Pancreas (tissue), 10 donors: ENCODE measurements around the gene SERPINB2. TPM values are rescaled to one million over a fixed set of nuclear protein-coding genes. Genes with fewer than 3 reads are reported as not detected.
A peak's percentile ranks its signal among the peaks of the same experiment; 100 is the strongest.
"Not testable (repeated sequence)": the region's sequence is repeated elsewhere in the genome, so short reads cannot be mapped to it uniquely, and the experiment has no call there.

Source experiments
- ATAC-seq, 4 donors: fragments of 200-7000 bp; cut with Tn5 transposase; one replicate each; pipeline versions ENCODE4 v1.8.0 to v1.9.1; 2020; ENCODE audit warnings: mild to moderate bottlenecking in 4 of 4, moderate library complexity in 4 of 4
- DNase-seq, 6 donors: peaks; one replicate each; pipeline ENCODE4 v3.0.0-alpha.2; 2020
- FAIRE-seq: peaks from 2 replicates; lab custom pipeline; 2012; peaks lifted over from hg19 to GRCh38; lab: Jason Lieb, UNC
- H3K27ac ChIP-seq, 4 donors: fragments of 200-600 bp; sonication (generic); 1 replicate in 3 of 4; 2 replicates in 1 of 4; pipeline versions ENCODE4 v1.5.0 to v1.8.0; 2020
- H3K27me3 ChIP-seq, 4 donors: fragments of 200-600 bp; one replicate each; pipeline ENCODE4 v1.8.0; 2021
- H3K36me3 ChIP-seq, 3 donors: fragments of 200-600 bp; sonication (generic) in 1 of 3; one replicate each; pipeline versions ENCODE4 v1.5.0 to v1.8.0; 2020 to 2021
- H3K4me1 ChIP-seq, 3 donors: fragments of 200-600 bp; one replicate each; pipeline ENCODE4 v1.8.0; 2021
- H3K4me3 ChIP-seq, 4 donors: fragments of 200-600 bp; sonication (generic) in 2 of 4; one replicate each; pipeline versions ENCODE4 v1.5.0 to v1.8.0; 2020 to 2021
- H3K9me3 ChIP-seq, 4 donors: fragments of 200-600 bp; one replicate each; pipeline ENCODE4 v1.8.0; 2021
- WGBS, 2 donors: extraction: QIAGEN DNeasy Blood & Tissue Kit; methylation state at CpG; one replicate each; pipeline ENCODE4 v1.1.7; 2013; 5-methylcytosine and 5-hydroxymethylcytosine counted together
- intact Hi-C, 3 donors: fragments of 100-400 bp; cut with DNase I; formaldehyde crosslinking; loops; one replicate each; pipeline versions ENCODE4 v1.11.1 to v1.14.2; 2022
- polyA plus RNA-seq, 2 donors: library from polyadenylated mRNA; stranded (reverse); fragments of 200-250 nt; gene quantifications; one replicate each; pipeline ENCODE4 v1.2.3, GENCODE V29; 2013
- total RNA-seq, 6 donors: library from RNA; stranded (reverse); fragmentation: NEBNext Ultra II Directional in 4 of 6; extraction: Animal tissue kit (Norgen Biotek cat#: 25700) in 4 of 6; gene quantifications; one replicate each; pipeline versions ENCODE4 v1.2.1 to v1.2.4, GENCODE V29; 2021 to 2023
- TF ChIP-seq, protein P1 (sequence below), 4 donors: fragments of 200-600 bp; sonication (generic) in 3 of 4; IDR thresholded peaks; one replicate each; pipeline versions ENCODE4 v1.5.0 to v1.8.0; 2021; ENCODE audit warnings: antibody characterized with exemption in 4 of 4
- donor health status: healthy with polysubstance abuse.
- donor health status: DM: no; HTN: no; CAD: no; lungs with moderate emphysema.
- donor health status: DM: no; HTN: no; CAD: no.
- donor health status: control.
- donor health status: control.
- donor health status: Bipolar disorder and iron deficiency.
- donor health status: DM: yes; HTN: yes; CAD: no.
- donor health status: DM: no; HTN: no; CAD: no.
- donor health status: DM: no; HTN: no; CAD: no.
- donor health status: DM: yes; HTN: yes; CAD: no.

SERPINB2 gene
- total and polyA plus RNA-seq, 8 donors = 0.22 to 9.7 (median 0.46) TPM; not detected in 1

DNA sequence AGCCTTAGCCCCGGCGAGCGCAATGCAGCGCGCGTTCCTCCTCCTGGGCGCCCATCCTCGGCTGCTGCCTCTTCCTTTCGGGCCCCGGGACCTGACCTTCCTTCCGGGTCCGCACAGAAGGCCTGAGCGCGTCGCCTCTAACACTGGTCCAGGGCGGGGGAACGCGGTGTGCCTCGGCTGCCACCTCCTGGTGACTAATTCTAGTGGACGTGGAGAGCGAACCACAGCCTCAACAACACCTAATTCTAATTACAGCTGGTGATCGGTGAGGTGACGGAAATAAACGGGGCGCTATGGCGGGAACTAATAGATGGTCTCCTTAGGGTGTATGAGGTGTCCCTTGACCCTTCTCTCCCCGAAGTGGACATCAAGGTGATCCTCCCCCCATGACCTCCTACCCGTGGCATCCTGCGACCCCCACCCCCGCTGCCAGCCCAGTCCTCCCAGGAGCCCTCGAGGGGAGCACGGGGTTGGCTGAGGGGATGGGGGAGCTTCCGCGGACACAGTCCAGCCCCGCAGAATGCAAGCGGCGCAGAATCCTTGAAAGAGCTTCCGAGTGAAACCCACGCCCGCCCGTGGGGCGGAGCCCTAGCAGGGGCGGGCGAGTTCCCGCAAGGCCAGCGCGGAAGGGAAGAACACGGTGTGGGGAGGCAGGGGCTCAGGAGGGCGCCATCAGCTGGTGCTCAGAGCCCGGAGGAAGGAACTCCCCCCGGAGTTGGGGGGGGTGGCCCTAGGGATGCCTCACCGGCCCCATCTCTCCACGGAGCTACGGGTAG lies 48.8 kb downstream of the SERPINB2 start:
- 2% methylated on average over 51 to 54 of the region's 54 CpGs for WGBS, 2 donors
- Histone ChIP-seq H3K4me3 (peak overlapping the region; percentile 4 to 52 (median 44)), H3K27ac (no peak overlapping the region), H3K27me3 (peaks cover 0 to 4% (median 0%) of the 10 kb centered on the region in 4 donors), H3K4me1 (no peaks in the 10 kb centered on the region), H3K36me3 (no peaks in the 10 kb centered on the region), H3K9me3 (no peaks in the 10 kb centered on the region)
- ATAC-seq (peak; percentile 100), DNase-seq (peak; percentile 80 to 93 (median 86)), FAIRE-seq (no peak)
- intact Hi-C loops = loop anchor here in 1 of 3 donors (10.0 kb wide), 1 partner anchor 112 kb away; no protein-coding TSS in a partner anchor
- TF ChIP-seq, protein P1, sequence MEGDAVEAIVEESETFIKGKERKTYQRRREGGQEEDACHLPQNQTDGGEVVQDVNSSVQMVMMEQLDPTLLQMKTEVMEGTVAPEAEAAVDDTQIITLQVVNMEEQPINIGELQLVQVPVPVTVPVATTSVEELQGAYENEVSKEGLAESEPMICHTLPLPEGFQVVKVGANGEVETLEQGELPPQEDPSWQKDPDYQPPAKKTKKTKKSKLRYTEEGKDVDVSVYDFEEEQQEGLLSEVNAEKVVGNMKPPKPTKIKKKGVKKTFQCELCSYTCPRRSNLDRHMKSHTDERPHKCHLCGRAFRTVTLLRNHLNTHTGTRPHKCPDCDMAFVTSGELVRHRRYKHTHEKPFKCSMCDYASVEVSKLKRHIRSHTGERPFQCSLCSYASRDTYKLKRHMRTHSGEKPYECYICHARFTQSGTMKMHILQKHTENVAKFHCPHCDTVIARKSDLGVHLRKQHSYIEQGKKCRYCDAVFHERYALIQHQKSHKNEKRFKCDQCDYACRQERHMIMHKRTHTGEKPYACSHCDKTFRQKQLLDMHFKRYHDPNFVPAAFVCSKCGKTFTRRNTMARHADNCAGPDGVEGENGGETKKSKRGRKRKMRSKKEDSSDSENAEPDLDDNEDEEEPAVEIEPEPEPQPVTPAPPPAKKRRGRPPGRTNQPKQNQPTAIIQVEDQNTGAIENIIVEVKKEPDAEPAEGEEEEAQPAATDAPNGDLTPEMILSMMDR (IDR thresholded peaks at IDR 0.05) = peak; percentile 64 to 77 (median 66)

DNA sequence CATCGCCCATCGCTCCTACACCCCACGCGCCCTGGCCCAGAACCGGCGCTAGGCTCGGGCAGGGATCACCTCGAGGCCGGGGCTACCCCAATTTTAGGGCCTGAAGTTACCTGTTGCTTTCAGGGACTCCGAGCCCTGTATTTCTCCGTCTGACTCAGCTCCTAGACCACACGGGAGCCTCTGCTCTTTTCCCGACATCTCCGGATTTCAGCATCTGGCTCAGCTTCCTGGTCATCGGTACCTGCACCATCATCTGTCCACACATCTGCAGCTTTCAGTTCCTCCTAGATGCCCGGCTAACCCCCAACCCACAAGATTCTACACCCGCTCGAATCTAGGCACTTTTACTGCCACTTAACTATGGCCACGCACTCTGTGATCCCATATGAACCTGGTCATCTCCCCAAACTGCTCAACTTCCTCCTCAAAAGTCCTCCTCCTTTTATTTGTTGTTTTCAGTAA lies 49.5 kb downstream of the SERPINB2 start:
- Histone ChIP-seq H3K27me3 (peaks cover 0 to 4% (median 0%) of the 10 kb centered on the region in 4 donors), H3K4me1 (no peaks in the 10 kb centered on the region), H3K9me3 (no peaks in the 10 kb centered on the region), H3K4me3 (peak overlapping the region in 2 of 4 donors; percentile 41 to 52), H3K27ac (no peak overlapping the region), H3K36me3 (no peaks in the 10 kb centered on the region)
- 34% methylated on average over 19 of the region's 19 CpGs for WGBS, 2 donors
- no peak for DNase-seq
- ATAC-seq = peak in 1 of 4 donors; percentile 14
- intact Hi-C loops = loop anchor here in 1 of 3 donors (10.0 kb wide), 1 partner anchor 112 kb away; no protein-coding TSS in a partner anchor
- TF ChIP-seq, protein P1 (IDR thresholded peaks at IDR 0.05) = no peak
- no peak for FAIRE-seq

DNA sequence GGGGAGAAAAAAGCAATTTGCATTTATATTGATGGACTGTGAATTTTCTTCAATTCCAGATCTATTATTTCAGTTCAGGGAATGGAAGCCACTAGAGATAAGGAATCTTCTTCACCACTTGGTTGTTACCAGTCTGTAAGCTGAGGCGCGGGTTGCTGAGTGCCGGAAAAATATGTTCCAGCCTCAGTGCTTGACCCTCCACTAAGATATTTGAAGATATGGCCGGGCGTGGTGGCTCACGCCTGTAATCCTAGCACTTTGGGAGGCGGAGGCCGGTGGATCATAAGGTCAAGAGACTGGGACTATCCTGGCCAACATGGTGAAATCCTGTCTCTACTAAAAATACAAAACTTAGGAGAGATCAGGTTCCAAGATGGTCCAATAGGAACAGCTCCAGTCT lies 52.5 kb downstream of the SERPINB2 start:
- intact Hi-C loops = no loop called here
- no peak for FAIRE-seq
- H3K27me3 ChIP-seq = peaks cover 0 to 4% (median 0%) of the 10 kb centered on the region in 4 donors
- TF ChIP-seq, protein P1 (IDR thresholded peaks at IDR 0.05) = no peak
- ATAC-seq = no peak
- H3K36me3 ChIP-seq = no peaks in the 10 kb centered on the region
- no peaks in the 10 kb centered on the region for H3K4me1 ChIP-seq
- 89 to 92% methylated on average over 8 of the region's 8 CpGs for WGBS, 2 donors
- no peak for DNase-seq
- H3K27ac ChIP-seq = no peak overlapping the region
- no peaks in the 10 kb centered on the region for H3K9me3 ChIP-seq
- H3K4me3 ChIP-seq = no peak overlapping the region

DNA sequence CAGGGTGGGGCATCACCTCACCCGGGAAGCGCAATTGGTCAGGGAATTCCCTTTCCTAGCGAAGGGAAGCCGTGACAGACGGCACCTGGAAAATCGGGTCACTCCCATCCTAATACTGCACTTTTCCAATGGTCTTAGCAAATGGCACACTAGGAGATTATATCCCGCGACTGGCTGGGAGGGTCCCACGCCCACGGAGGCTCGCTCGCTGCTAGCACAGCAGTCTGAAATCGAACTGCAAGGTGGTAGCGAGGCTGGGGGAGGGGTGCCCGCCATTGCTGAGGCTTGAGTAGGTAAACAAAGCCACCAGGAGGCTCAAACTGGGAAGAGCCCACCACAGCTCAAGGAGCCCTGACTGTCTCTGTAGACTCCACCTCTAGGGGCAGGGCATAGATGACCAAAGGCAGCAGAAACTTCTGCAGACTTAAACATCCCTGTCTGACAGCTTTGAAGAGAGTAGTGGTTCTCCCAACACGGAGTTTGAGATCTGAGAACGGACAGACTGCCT lies 53.1 kb downstream of the SERPINB2 start:
- H3K27me3 ChIP-seq, H3K9me3 ChIP-seq, intact Hi-C loops, DNase-seq, FAIRE-seq, H3K4me3 ChIP-seq, H3K4me1 ChIP-seq, H3K36me3 ChIP-seq, H3K27ac ChIP-seq, ATAC-seq: not testable (repeated sequence)
- WGBS, 2 donors = 65 to 77% methylated on average over 17 of the region's 17 CpGs

DNA sequence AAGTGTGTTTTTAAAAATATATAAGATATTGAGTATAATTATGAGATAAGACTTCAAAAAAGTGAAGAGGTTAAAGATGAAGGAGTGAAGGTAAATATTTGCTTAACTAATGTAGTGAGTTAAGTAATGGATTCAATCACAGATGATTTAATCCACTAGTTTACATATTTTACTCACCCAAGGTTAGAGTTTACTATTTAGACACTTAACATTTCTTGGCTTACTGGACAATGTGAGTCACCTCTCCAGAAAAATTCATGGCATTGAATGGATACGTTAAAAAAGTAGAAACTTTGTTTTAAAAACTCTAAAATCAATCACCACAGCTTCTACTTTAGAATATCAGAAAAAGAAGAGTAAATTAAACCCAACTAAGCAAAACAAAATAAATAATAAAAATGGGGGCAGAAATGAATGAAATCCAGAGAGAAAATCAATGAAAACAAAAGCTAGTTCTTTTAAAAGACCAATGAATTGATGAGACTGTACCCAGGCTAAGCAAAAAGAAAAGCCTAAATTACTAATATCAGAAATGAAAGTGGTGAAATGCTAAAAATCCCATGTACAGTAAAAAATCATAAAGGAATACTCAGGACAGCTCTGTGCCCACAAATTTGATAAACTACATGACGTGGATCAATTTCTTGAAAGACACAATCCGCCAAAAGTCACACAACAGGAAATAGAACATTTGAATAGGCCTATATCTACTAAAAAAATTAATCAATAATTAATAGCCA lies 59.7 kb downstream of the SERPINB2 start:
- Histone ChIP-seq H3K36me3 (no peaks in the 10 kb centered on the region), H3K9me3 (no peaks in the 10 kb centered on the region), H3K27me3 (peaks cover 0 to 4% (median 0%) of the 10 kb centered on the region in 4 donors), H3K4me1 (no peaks in the 10 kb centered on the region), H3K27ac (no peak overlapping the region), H3K4me3 (no peak overlapping the region)
- ATAC-seq = no peak
- no peak for DNase-seq
- intact Hi-C loops = no loop called here
- 82 to 87% methylated on average over 3 of the region's 3 CpGs for WGBS, 2 donors
- TF ChIP-seq, protein P1 (IDR thresholded peaks at IDR 0.05) = no peak
- no peak for FAIRE-seq
